KMS-11 (cell line): ENCODE results near the gene NPC1.

Source experiments
- H2AFZ ChIP-seq: fragments of 200-600 bp; sonication (generic); 2 replicates; pipeline ENCODE4 v1.6.1; 2016; ENCODE audit warnings: antibody characterized with exemption, mixed run types, low read depth
- H3K27ac ChIP-seq: fragments of 200-600 bp; sonication (generic); 2 replicates; pipeline ENCODE4 v1.6.1; 2016; ENCODE audit warnings: mild to moderate bottlenecking, mixed run types
- H3K27me3 ChIP-seq: fragments of 200-600 bp; sonication (generic); 2 replicates; pipeline ENCODE4 v1.6.1; 2017; ENCODE audit warnings: mild to moderate bottlenecking, low read depth, mixed run types, moderate library complexity; ENCODE audit not compliant: insufficient read depth
- H3K36me3 ChIP-seq: fragments of 200-600 bp; sonication (generic); 2 replicates; pipeline ENCODE4 v1.6.1; 2017; ENCODE audit warnings: mild to moderate bottlenecking, mixed run types; ENCODE audit not compliant: insufficient read depth
- H3K4me1 ChIP-seq: fragments of 200-600 bp; sonication (generic); 2 replicates; pipeline ENCODE4 v1.6.1; 2016; ENCODE audit warnings: mild to moderate bottlenecking, low read depth, mixed run types; ENCODE audit not compliant: poor library complexity, severe bottlenecking
- H3K4me2 ChIP-seq: fragments of 200-600 bp; sonication (generic); 2 replicates; pipeline ENCODE4 v1.7.0; 2016; ENCODE audit warnings: mild to moderate bottlenecking, mixed run types
- H3K4me3 ChIP-seq: fragments of 200-600 bp; sonication (generic); IDR thresholded peaks from 2 replicates; pipeline ENCODE4 v1.6.1; 2017; ENCODE audit warnings: low read depth, low read length, mixed read lengths; ENCODE audit not compliant: insufficient read depth
- H3K79me2 ChIP-seq: fragments of 200-600 bp; sonication (generic); 2 replicates; pipeline ENCODE4 v1.6.1; 2016; ENCODE audit warnings: low read depth, mixed run types; ENCODE audit not compliant: insufficient read depth
- H3K9ac ChIP-seq: fragments of 200-600 bp; sonication (generic); 2 replicates; pipeline ENCODE4 v1.6.1; 2016; ENCODE audit warnings: mild to moderate bottlenecking, mixed run types
- H4K20me1 ChIP-seq: fragments of 200-600 bp; sonication (generic); 2 replicates; pipeline ENCODE4 v1.6.1; 2016; ENCODE audit warnings: mild to moderate bottlenecking, mixed run types; ENCODE audit not compliant: insufficient read depth
- CTCF ChIP-seq: fragments of 200-600 bp; sonication (generic); conservative IDR thresholded peaks from 2 replicates; pipeline ENCODE4 v1.6.1; 2017; ENCODE audit warnings: low read depth, mild to moderate bottlenecking, antibody characterized with exemption, low read length, moderate library complexity, mixed read lengths

Gene NPC1

GRCh38 chr18:23538001-23538400 lies 48.3 kb downstream of the NPC1 start:
- Histone ChIP-seq H3K9ac (no peak overlapping the region), H3K4me3 (no peak overlapping the region), H3K4me1 (peaks cover 28% of the 10 kb centered on the region), H3K27ac (no peak overlapping the region), H3K27me3 (no peaks in the 10 kb centered on the region), H2AFZ (no peak overlapping the region), H3K79me2 (no peaks in the 10 kb centered on the region), H4K20me1 (no peaks in the 10 kb centered on the region), H3K4me2 (no peak overlapping the region), H3K36me3 (no peaks in the 10 kb centered on the region; the same call in 1 of the 2 replicates)
- TF ChIP-seq CTCF, result no peak

- Histone ChIP-seq H3K4me3 (no peak overlapping the region), H3K4me1 (peaks cover 21% of the 10 kb centered on the region), H3K27ac (no peak overlapping the region), H3K4me2 (no peak overlapping the region), H3K27me3 (no peaks in the 10 kb centered on the region), H4K20me1 (no peaks in the 10 kb centered on the region), H3K36me3 (no peaks in the 10 kb centered on the region; the same call in 1 of the 2 replicates), H3K9ac (no peak overlapping the region), H3K79me2 (no peaks in the 10 kb centered on the region), H2AFZ (no peak overlapping the region)
- TF ChIP-seq CTCF, result no peak
Observed at GRCh38 chr18:23537274-23537673, 49.0 kb downstream of the NPC1 start.

GRCh38 chr18:23536204-23536603 lies 50.1 kb downstream of the NPC1 start:
- Histone ChIP-seq H3K27me3 (no peaks in the 10 kb centered on the region), H4K20me1 (no peaks in the 10 kb centered on the region), H2AFZ (no peak overlapping the region), H3K79me2 (no peaks in the 10 kb centered on the region), H3K4me2 (no peak overlapping the region), H3K27ac (no peak overlapping the region), H3K9ac (no peak overlapping the region), H3K4me1 (peaks cover 10% of the 10 kb centered on the region), H3K36me3 (no peaks in the 10 kb centered on the region; the same call in 1 of the 2 replicates), H3K4me3 (no peak overlapping the region)
- TF ChIP-seq CTCF, result no peak

- H3K36me3 ChIP-seq, result peaks cover 6% of the 10 kb centered on the region; the same call in 1 of the 2 replicates
Observed at GRCh38 chr18:23534276-23534675, 52.0 kb downstream of the NPC1 start.

More at GRCh38 chr18:23534276-23534675, 52.0 kb downstream of the NPC1 start:
- Histone ChIP-seq H3K27me3 (no peaks in the 10 kb centered on the region), H2AFZ (no peak overlapping the region), H3K4me3 (no peak overlapping the region), H3K27ac (no peak overlapping the region), H3K79me2 (no peaks in the 10 kb centered on the region), H4K20me1 (no peaks in the 10 kb centered on the region), H3K9ac (no peak overlapping the region), H3K4me1 (no peaks in the 10 kb centered on the region), H3K4me2 (no peak overlapping the region)
- no peak for TF ChIP-seq CTCF
